Measurements from ENCODE around the gene S100Z. TPM values are rescaled to one million over a fixed set of nuclear protein-coding genes. Genes with fewer than 3 reads are reported as not detected.
"Not testable (repeated sequence)": the region's sequence is repeated elsewhere in the genome, so short reads cannot be mapped to it uniquely, and the experiment has no call there.

The S100Z gene
- total RNA-seq, 4 donors from 2014 or later, result 11.6 TPM; not detected in 3

DNA sequence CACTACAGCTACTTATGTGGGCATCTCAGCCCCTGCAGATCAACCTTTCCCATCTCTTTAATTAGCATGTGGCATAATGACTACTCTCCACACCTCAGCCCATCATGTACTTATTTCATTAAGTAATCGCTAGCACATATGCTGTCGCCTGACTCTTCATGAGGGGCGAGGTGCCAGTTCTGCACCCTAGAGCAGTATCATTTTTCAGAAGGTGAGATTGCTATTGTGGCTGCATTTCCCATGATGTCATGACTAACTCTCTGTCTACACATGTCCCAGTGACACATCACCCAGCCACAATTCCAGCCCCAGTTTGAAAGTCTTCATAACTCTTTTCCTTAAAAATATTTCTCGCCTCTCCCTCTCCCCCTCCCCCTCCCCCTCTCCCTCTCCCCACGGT lies 38.6 kb upstream of the S100Z start:
- Histone ChIP-seq H3K36me3 (no peaks in the 10 kb centered on the region), H3K9me3 (no peaks in the 10 kb centered on the region), H3K4me1 (no peaks in the 10 kb centered on the region), H3K27ac (no peak overlapping the region), H3K4me3 (no peak overlapping the region), H3K27me3 (no peaks in the 10 kb centered on the region)
- DNase-seq, result no peak
- TF ChIP-seq, protein P1, sequence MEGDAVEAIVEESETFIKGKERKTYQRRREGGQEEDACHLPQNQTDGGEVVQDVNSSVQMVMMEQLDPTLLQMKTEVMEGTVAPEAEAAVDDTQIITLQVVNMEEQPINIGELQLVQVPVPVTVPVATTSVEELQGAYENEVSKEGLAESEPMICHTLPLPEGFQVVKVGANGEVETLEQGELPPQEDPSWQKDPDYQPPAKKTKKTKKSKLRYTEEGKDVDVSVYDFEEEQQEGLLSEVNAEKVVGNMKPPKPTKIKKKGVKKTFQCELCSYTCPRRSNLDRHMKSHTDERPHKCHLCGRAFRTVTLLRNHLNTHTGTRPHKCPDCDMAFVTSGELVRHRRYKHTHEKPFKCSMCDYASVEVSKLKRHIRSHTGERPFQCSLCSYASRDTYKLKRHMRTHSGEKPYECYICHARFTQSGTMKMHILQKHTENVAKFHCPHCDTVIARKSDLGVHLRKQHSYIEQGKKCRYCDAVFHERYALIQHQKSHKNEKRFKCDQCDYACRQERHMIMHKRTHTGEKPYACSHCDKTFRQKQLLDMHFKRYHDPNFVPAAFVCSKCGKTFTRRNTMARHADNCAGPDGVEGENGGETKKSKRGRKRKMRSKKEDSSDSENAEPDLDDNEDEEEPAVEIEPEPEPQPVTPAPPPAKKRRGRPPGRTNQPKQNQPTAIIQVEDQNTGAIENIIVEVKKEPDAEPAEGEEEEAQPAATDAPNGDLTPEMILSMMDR (IDR thresholded peaks at IDR 0.05), result no peak
- TF ChIP-seq POLR2A (IDR thresholded peaks at IDR 0.05), result no peak

DNA sequence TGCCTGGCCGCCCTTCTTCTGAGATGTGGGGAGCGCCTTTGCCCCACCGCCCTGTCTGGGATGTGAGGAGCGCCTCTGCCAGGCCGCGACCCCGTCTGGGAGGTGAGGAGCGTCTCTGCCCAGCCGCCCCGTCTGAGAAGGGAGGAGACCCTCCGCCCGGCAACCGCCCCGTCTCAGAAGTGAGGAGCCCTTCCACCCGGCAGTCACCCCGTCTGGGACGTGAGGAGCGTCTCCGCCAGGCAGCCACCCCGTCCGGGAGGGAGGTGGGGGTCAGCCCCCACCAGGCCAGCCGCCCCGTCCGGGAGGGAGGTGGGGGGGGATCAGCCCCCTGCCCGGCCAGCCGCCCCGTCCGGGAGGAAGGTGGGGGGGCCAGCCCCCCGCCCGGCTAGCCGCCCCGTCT lies 37.6 kb upstream of the S100Z start:
- DNase-seq, H3K27me3 ChIP-seq, H3K9me3 ChIP-seq, H3K36me3 ChIP-seq, H3K4me3 ChIP-seq, H3K27ac ChIP-seq, H3K4me1 ChIP-seq: not testable (repeated sequence)

DNA sequence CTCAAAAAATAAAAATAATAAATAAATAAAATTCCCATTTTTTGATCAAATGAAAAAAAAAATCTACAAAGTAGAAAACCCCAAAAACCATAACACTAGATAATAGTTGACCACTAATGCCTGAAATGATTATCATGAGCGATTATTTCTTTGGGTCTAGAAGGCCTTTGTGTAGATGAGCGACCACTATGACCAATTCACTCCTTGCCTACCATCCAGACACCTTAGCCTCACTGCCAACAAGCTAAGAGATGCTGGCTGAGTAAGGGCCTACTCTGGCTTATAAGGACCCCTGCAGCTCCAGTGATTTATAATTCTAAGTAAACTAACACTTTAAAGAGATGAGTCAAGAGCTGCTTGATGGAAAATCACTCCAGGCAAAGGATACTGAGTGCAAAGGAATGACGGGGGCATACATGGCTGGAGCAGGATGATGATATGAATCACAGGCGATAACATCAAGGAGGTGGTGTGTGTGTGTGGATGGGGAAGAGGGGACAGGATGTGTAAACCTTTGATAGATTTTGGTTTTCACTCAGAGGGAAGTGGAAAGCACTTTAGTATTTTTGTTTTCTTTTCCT lies 35.7 kb upstream of the S100Z start:
- no peaks in the 10 kb centered on the region for H3K9me3 ChIP-seq
- no peak overlapping the region for H3K4me3 ChIP-seq
- no peak for TF ChIP-seq POLR2A (IDR thresholded peaks at IDR 0.05)
- TF ChIP-seq, protein P1 (IDR thresholded peaks at IDR 0.05), result no peak
- H3K27ac ChIP-seq, result no peak overlapping the region
- no peaks in the 10 kb centered on the region for H3K36me3 ChIP-seq
- DNase-seq, result no peak
- H3K4me1 ChIP-seq, result peaks cover 0 to 3% (median 0%) of the 10 kb centered on the region in 4 donors
- no peaks in the 10 kb centered on the region for H3K27me3 ChIP-seq

DNA sequence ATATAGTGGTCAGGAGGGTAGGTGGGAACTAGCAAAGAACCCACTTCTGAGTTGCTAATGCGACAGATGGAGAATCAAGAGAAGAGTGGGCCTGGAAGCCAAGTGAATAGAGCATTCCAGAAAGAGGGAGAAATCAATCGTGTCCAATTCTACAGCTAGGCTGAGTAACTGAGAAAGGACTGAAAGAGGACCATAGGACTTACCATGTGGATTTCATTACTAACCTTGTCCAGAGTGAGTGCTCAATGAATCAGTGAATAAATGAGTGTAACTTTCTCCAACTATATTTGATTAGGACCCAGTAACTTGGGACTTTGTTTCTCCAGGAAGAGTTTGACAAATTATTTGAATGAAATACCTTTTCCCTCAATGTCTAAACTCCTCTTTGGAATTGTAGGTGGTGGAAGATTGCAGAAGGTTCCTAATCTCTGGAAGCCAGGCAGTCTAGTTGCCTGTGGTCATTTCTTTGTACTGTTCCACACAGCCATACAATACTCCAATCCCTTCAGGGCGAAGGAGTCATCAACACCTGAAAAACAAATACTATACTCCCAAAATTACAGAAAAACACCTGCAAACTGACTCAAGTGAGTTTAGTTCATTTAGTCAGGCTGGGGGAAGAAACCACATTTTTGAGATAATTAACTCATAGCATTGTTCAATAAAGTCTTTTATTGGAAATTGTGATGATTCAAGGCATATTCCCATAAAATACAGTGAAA lies 33.5 kb upstream of the S100Z start:
- no peak for DNase-seq
- Histone ChIP-seq H3K27ac (no peak overlapping the region), H3K27me3 (no peaks in the 10 kb centered on the region), H3K36me3 (no peaks in the 10 kb centered on the region), H3K4me3 (no peak overlapping the region), H3K9me3 (no peaks in the 10 kb centered on the region), H3K4me1 (peaks cover 0 to 3% (median 0%) of the 10 kb centered on the region in 4 donors)
- no peak for TF ChIP-seq POLR2A (IDR thresholded peaks at IDR 0.05)
- TF ChIP-seq, protein P1 (IDR thresholded peaks at IDR 0.05), result no peak

DNA sequence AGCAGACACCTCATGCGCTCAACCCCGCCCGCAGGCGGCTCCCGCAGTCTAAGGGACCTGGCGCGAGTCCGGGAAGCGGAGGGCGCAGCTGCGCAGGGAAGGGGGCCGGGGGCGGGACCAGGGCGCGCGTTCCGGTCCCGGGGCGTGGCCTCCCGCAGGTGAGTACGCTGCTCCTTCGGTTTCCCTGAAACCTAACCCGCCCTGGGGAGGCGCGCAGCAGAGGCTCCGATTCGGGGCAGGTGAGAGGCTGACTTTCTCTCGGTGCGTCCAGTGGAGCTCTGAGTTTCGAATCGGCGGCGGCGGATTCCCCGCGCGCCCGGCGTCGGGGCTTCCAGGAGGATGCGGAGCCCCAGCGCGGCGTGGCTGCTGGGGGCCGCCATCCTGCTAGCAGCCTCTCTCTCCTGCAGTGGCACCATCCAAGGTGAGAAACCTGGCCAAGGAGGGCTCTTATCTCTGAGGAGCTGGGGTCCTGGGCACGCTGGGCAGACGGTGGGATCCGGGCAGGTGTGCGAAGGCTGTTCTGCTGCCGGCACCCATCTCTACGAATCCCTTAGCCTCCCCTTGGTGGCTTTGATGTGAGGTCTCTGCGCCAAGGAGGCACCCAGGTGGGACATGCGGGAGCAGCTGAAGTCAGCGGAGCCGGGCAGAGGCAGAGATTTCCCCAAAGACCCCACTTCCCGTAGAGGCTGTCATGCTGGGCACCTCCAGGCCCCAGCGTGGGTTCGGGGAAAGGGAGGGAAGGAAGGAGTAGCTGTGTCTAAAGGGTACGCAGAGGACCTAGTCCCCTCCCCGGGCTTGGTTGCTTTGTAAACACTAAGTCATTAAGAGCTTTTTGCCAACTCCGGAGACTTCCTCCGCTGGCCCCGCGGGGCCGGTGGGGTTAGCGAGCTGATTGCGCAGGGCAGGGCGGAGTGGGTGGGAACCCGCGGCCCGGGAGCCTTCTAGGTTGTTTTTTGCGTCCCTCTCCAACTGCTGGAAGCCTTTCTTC lies 30.7 kb upstream of the S100Z start, which contains the start of gene F2RL1:
F2RL1 (plus strand) TSS at position 187 of the 988 bp plus-strand sequence; CDS start at position 340, 153 bp downstream.
- Histone ChIP-seq H3K4me3 (peak within 1 kb of the TSS; percentile 46 to 69 (median 66)), H3K36me3 (no peaks in the 10 kb centered on the region), H3K4me1 (peaks cover 0 to 8% (median 0%) of the 10 kb centered on the region in 4 donors), H3K9me3 (no peaks in the 10 kb centered on the region), H3K27me3 (no peaks in the 10 kb centered on the region), H3K27ac (peak within 1 kb of the TSS; percentile 38 to 91 (median 76))
- TF ChIP-seq, protein P1 (IDR thresholded peaks at IDR 0.05), result peak in 2 of 6 experiments; percentile 6 to 12
- TF ChIP-seq POLR2A (IDR thresholded peaks at IDR 0.05), result peak; percentile 96 to 98
- peak; percentile 33 to 96 (median 93) for DNase-seq
